Cardiac septum (tissue), 1 donor: ENCODE data around the gene SYNGR4. TPM values are rescaled to one million over a fixed set of nuclear protein-coding genes. Genes with fewer than 3 reads are reported as not detected.

Experiments
- DNase-seq: peaks from one replicate; pipeline ENCODE4 v3.0.0-alpha.2; 2020; ENCODE audit warnings: low spot score
- intact Hi-C: fragments of 100-400 bp; cut with DNase I; formaldehyde crosslinking; loops from one replicate; pipeline ENCODE4 v1.14.0; 2022
- total RNA-seq: library from RNA; stranded (reverse); fragmentation: NEBNext Ultra II Directional; extraction: Animal tissue kit (Norgen Biotek cat#: 25700); gene quantifications from one replicate; pipeline ENCODE4 v1.2.1, GENCODE V29; 2021
- donor health status: DM: no; HTN: no; CAD: no.

SYNGR4 gene
- total RNA-seq, 1 donor from 2014 or later: not detected

DNA sequence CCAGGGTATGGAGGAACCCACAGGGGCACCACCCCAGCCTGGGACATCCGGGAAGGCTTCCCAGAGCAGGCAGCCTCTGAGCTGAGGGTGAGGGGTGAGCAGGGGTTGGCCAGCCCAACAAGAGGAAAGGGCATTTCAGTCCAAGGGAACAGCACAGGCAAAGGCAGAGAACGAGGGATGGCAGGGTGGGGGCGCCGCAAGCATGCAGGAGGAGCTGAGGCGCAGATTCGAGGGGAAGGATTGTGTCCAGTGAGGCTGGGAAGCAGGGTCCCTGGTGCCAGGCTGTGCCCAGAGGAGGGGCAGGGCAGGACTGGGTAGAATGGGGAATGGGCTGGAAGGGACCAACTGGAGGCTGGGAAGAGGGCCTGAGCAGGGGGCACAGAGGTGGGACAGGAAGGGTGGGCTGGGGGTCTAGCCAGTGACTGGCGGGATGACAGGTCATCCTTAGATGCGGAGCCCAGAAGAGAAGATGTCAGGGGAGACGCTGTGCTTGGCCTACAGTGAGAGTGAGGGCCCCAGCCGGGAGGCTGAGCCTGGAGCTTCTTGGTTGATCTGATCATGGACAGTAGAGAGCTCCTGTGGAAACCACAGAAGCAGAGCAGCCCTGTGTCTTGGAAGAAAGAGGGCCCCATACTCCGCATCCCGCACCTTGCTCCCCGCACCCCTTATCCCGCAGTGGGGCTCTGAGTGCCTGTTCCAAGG lies 25.2 kb upstream of the SYNGR4 start:
- no peak for DNase-seq
- intact Hi-C loops: no loop called here

DNA sequence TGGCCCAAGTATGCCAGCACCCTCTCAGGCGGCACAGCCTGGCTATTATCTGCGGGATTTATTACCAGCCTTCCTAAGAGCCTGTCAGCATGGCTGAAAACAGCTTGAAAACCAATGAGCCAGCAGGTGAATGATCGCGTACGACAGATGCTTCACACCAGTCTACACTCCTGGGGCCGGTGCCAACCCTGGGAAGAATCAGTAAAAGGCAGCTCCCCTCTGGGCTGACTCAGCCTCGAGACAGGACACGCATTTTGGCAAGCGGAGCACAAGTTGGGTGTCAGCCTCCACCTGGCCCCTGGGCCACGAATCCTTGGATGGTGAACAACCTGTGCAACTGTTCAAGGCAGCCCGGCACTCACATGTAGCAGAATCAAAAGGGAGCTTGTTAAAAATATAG lies 23.2 kb upstream of the SYNGR4 start:
- intact Hi-C loops: no loop called here

GRCh38 chr19:48341515-48342413 lies 22.4 kb upstream of the SYNGR4 start:
- DNase-seq: no peak
- intact Hi-C loops: no loop called here

More for the DNA sequence above, 23.2 kb upstream of the SYNGR4 start:
- DNase-seq: no peak

DNA sequence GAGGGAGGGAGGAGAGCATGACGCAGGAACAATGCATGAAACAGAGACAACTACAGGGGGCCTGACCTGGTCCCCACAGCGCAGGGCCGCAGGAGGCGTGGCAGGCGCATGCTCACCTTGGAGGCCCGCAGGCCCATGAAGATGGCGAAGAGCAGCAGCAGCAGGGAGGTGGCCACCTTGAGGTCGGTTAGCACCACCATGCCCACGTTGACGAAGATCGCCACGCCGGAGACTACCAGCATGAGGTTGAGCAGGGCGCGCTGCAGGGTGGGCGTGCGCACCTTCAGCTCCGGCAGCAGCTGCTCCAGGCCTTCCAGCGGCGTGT lies 21.8 kb upstream of the SYNGR4 start:
- no peak for DNase-seq
- intact Hi-C loops: no loop called here

- intact Hi-C loops: no loop called here
- no peak for DNase-seq
Measured at GRCh38 chr19:48342841-48343540, 21.2 kb upstream of the SYNGR4 start.

- DNase-seq: no peak
- intact Hi-C loops: no loop called here
Measured at GRCh38 chr19:48344892-48345291, 19.3 kb upstream of the SYNGR4 start.

DNA sequence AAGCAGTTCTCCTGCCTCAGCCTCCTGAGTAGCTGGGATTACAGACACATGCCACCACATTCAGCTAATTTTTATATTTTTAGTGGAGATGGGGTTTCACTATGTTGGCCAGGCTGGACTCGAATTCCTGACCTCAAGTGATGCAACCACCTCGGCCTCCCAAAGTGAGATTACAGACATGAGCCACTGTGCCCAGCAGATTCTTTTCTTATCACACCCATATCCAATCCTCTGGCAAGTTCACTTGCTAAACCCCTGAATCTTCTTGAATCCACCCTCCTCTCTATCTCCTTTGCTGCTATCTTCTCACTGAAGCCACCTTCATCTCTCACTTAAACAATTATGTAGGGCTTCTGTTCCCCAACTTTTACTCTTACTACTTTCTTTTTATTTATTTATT lies 18.0 kb upstream of the SYNGR4 start:
- intact Hi-C loops: no loop called here
- DNase-seq: no peak

- no peak for DNase-seq
- intact Hi-C loops: no loop called here
Measured at GRCh38 chr19:48348045-48348444, 16.1 kb upstream of the SYNGR4 start.

GRCh38 chr19:48348737-48349136 lies 15.4 kb upstream of the SYNGR4 start:
- no peak for DNase-seq
- intact Hi-C loops: no loop called here

GRCh38 chr19:48350856-48351255 lies 13.3 kb upstream of the SYNGR4 start:
- no peak for DNase-seq
- intact Hi-C loops: no loop called here

GRCh38 chr19:48351341-48351752 lies 12.8 kb upstream of the SYNGR4 start:
- intact Hi-C loops: no loop called here
- peak; percentile 90 for DNase-seq

DNA sequence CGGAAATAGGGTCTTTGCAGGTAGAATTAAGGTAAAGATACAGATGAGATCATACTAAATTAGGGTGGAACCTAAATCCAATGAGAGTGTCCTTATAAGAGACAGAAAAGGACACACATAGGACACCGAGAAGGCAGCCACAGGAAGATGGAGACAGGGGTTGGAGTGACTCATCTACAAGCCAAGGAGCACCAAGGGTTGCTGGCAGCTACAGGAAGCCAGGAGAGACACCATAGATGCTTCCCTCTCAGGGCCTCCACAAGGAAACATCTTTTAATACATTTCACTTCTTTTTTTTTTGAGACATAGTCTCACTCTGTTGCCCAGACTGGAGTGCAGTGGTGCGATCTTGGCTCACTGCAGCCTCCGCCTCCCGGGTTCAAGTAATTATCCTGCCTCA lies 10.5 kb upstream of the SYNGR4 start:
- intact Hi-C loops: no loop called here
- no peak for DNase-seq

- intact Hi-C loops: no loop called here
- DNase-seq: no peak
Measured at GRCh38 chr19:48354332-48354992, 9.7 kb upstream of the SYNGR4 start.

DNA sequence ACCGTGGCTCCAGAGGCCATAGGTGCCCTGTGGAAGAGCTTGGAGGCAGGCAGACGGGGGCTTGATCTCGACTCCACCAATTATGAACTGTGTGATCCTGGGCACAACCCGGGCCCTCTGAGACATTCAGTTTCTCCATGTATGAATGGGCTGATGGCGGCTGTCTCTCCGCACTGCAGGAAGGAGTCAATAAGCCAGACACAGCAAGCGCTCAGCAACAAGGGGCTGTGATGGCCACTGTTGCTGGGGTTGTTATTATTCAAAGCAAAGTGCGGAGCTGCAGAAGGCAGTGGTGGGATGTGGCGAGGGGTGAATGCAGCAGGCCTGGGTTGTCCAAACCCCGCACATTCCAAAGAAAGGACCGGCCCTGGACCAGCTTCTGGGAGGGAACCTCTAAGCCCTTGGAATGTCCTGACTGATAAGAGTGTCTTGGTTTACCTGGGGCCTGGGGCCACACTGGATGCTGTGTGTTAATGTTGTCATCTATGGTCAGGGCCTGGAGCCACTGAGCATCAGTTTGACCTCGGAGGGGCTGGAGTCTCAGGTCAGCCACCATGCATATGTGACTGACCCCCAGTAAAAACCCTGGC lies 8.7 kb upstream of the SYNGR4 start:
- DNase-seq: no peak
- intact Hi-C loops: no loop called here

- intact Hi-C loops: no loop called here
- DNase-seq: no peak
Measured at GRCh38 chr19:48359123-48359522, 5.0 kb upstream of the SYNGR4 start.

DNA sequence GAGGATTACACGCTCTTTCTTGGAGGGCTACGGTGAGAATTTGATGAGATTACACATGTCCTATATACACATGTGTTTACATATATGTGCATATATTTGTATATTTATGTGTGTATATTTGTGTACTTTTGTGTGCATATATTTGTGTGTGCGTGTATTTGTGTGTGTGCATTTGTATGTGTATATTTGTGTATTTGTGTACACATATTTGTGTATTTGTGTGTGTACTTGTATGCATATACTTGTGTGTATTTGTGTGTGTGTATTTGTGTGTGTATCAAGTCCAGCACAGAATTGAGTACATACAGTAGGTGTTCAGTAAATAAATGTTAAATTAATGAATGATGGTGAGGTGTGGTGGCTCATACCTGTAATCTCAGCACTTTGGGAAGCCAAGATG lies 2.3 kb upstream of the SYNGR4 start:
- intact Hi-C loops: loop anchor here (2.0 to 10.0 kb wide), 2 partner anchors 29 to 83 kb away; partner anchors contain the start of gene GRWD1
- no peak for DNase-seq

GRCh38 chr19:48362716-48363499 lies 1.3 kb upstream of the SYNGR4 start:
- intact Hi-C loops: loop anchor here (2.0 to 10.0 kb wide), 2 partner anchors 30 to 82 kb away; partner anchors contain the start of gene GRWD1
- peak; percentile 98 for DNase-seq

- intact Hi-C loops: loop anchor here (2.0 to 10.0 kb wide), 2 partner anchors 31 to 81 kb away; partner anchors contain the start of gene GRWD1
- DNase-seq: no peak
Measured at GRCh38 chr19:48363500-48363809, 712 bp upstream of the SYNGR4 start.
